ENCODE results near the gene PTCH2. TPM values are rescaled to one million over a fixed set of nuclear protein-coding genes. Genes with fewer than 3 reads are reported as not detected.
"Not testable (repeated sequence)": the region's sequence is repeated elsewhere in the genome, so short reads cannot be mapped to it uniquely, and the experiment has no call there.

PTCH2 gene
- total and polyA plus RNA-seq, 10 donors: 0.56 to 1.6 (median 1.2) TPM

DNA sequence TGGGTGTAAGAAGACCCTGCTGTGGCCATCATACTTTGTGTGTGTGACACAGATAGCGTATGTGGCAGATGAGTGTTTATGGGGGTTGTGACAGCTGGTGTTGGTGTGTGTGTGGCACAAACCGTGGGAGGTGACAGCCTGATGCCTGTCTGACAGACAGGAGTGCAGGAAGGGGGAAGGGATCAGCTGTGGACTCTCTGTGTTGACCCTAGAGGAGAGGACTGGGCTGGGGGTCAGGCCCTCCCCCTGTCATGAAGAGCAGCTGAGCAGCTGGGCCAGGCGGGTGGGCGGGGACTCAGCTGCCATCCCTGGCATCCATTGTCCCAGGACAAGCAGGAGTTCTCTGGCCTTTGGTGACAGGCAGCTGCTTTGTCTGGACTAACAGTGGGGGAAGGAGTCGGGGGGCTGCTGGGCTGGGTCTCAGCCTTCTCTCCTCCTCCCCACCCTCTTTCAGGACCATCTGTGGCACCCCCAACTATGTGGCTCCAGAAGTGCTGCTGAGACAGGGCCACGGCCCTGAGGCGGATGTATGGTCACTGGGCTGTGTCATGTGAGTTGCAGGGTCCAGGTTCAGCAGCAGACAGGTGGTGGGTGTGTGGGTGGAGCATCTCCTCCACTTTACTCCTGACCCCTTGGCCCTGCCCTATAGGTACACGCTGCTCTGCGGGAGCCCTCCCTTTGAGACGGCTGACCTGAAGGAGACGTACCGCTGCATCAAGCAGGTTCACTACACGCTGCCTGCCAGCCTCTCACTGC is 40.6 kb downstream of the PTCH2 start:
- H3K27me3 ChIP-seq (replicated peaks in 1 of 7): no peaks in the 10 kb centered on the region
- H3K4me1 ChIP-seq: peaks cover 23 to 82% (median 59%) of the 10 kb centered on the region in 6 donors
- peak; percentile 79 for DNase-seq
- WGBS, 5 donors: 82 to 94% (median 83%) methylated on average over 8 to 13 of the region's 13 CpGs
- intact Hi-C loops (cut with DNase I; ENCODE audit: low total_unique reads): no loop called here
- H3K27ac ChIP-seq: peak overlapping the region in 6 of 8 donors; percentile 47 to 98 (median 94)
- no peaks in the 10 kb centered on the region for H3K9me3 ChIP-seq
- H3K36me3 ChIP-seq: peaks cover 0 to 51% (median 39%) of the 10 kb centered on the region in 6 donors
- TF ChIP-seq POLR2AphosphoS5 (IDR thresholded peaks at IDR 0.05) (peak in 1 of 3 donors; percentile 10), POLR2A (IDR thresholded peaks at IDR 0.05) (no peak)
- H3K4me3 ChIP-seq: peak overlapping the region in 4 of 8 donors; percentile 68 to 87 (median 84)

GRCh38 chr1:44801491-44802305 is 41.4 kb downstream of the PTCH2 start:
- no peaks in the 10 kb centered on the region for H3K27me3 ChIP-seq (replicated peaks in 1 of 7)
- DNase-seq: peak; percentile 84
- H3K9me3 ChIP-seq: no peaks in the 10 kb centered on the region
- TF ChIP-seq POLR2AphosphoS5 (IDR thresholded peaks at IDR 0.05) (peak in 1 of 3 donors; percentile 6), POLR2A (IDR thresholded peaks at IDR 0.05) (no peak)
- intact Hi-C loops (cut with DNase I; ENCODE audit: low total_unique reads): no loop called here
- peaks cover 16 to 74% (median 51%) of the 10 kb centered on the region in 6 donors for H3K4me1 ChIP-seq
- H3K36me3 ChIP-seq: peaks cover 0 to 47% (median 38%) of the 10 kb centered on the region in 6 donors
- peak overlapping the region; percentile 16 to 87 (median 78) for H3K4me3 ChIP-seq
- peak overlapping the region in 6 of 8 donors; percentile 26 to 98 (median 94) for H3K27ac ChIP-seq
- WGBS, 5 donors: 50 to 67% (median 62%) methylated on average over 13 of the region's 13 CpGs

- DNase-seq: peak; percentile 100
- Histone ChIP-seq H3K9me3 (no peaks in the 10 kb centered on the region), H3K27me3 (replicated peaks in 1 of 7) (no peaks in the 10 kb centered on the region), H3K4me1 (peaks cover 11 to 57% (median 40%) of the 10 kb centered on the region in 6 donors), H3K4me3 (peak within 1 kb of the TSS; percentile 68 to 87 (median 81)), H3K36me3 (peaks cover 0 to 30% (median 22%) of the 10 kb centered on the region in 6 donors), H3K27ac (peak within 1 kb of the TSS; percentile 83 to 98 (median 96))
- 0% methylated on average over 35 to 79 of the region's 79 CpGs for WGBS, 5 donors
- TF ChIP-seq, protein P1, sequence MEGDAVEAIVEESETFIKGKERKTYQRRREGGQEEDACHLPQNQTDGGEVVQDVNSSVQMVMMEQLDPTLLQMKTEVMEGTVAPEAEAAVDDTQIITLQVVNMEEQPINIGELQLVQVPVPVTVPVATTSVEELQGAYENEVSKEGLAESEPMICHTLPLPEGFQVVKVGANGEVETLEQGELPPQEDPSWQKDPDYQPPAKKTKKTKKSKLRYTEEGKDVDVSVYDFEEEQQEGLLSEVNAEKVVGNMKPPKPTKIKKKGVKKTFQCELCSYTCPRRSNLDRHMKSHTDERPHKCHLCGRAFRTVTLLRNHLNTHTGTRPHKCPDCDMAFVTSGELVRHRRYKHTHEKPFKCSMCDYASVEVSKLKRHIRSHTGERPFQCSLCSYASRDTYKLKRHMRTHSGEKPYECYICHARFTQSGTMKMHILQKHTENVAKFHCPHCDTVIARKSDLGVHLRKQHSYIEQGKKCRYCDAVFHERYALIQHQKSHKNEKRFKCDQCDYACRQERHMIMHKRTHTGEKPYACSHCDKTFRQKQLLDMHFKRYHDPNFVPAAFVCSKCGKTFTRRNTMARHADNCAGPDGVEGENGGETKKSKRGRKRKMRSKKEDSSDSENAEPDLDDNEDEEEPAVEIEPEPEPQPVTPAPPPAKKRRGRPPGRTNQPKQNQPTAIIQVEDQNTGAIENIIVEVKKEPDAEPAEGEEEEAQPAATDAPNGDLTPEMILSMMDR (IDR thresholded peaks at IDR 0.05 in 8 of 11, conservative IDR thresholded peaks at IDR 0.05 in 3 of 11): peak; percentile 85 to 97 (median 95)
- TF ChIP-seq POLR2AphosphoS5 (IDR thresholded peaks at IDR 0.05) (peak; percentile 95 to 98 (median 97)), POLR2A (IDR thresholded peaks at IDR 0.05) (peak; percentile 47 to 82 (median 75))
- intact Hi-C loops (cut with DNase I; ENCODE audit: low total_unique reads): no loop called here
These were observed 43.1 kb downstream of the PTCH2 start, which contains the start of gene PLK3 for GRCh38 chr1:44799770-44800584. Gene PLK3, plus strand, starts transcription at chr1:44800377. Its CDS starts 87 bp downstream, at chr1:44800464.

DNA sequence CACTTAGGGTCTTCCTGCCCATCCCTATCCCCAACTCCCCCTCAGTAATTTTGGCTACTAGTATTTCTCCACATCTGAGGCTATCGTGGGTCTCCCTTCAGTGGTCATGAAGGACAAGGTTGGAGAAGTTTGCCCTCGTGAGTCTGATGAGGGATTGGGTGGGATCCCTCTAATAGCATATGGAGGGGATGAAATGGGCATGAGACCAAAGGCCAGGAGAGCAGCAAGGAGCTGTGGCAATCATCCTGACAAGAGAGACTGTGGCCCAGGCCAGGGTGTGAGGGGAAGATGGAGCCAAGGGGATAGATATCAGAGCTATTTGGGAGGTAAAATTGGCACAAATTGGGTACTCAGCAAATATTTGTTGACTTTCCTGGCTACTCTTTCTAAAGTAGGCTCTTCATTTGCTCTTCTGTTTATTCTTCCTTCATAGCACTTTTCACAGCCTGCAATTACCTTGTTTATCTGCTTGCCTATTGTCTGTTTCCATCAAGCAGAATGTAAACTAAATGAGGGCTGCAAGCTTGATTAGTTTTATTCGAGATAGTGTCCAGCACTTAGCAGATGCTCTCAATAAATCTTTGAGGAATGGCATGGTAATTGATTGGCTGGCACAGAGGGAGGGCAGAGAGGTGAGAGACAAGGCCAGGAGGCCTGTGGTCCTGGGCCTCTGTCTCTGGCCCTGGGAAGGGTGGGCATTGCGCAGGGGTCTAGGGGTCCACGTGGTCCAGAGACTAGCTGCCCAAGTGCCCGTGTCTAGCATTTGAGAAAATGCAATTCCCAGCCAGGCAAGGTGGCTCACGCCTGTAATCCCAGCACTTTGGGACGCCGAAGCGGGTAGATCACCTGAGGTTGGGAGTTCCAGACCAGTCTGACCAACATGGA is 44.3 kb downstream of the PTCH2 start:
- H3K27ac ChIP-seq: peak overlapping the region; percentile 83 to 98 (median 96)
- intact Hi-C loops (cut with DNase I; ENCODE audit: low total_unique reads): no loop called here
- TF ChIP-seq POLR2A (IDR thresholded peaks at IDR 0.05): no peak
- TF ChIP-seq POLR2AphosphoS5 (IDR thresholded peaks at IDR 0.05): no peak
- TF ChIP-seq, protein P1 (IDR thresholded peaks at IDR 0.05 in 8 of 11, conservative IDR thresholded peaks at IDR 0.05 in 3 of 11): no peak
- 87 to 94% (median 90%) methylated on average over 10 of the region's 10 CpGs for WGBS, 5 donors
- no peaks in the 10 kb centered on the region for H3K27me3 ChIP-seq (replicated peaks in 1 of 7)
- no peak overlapping the region for H3K4me3 ChIP-seq
- peaks cover 11 to 45% (median 35%) of the 10 kb centered on the region in 6 donors for H3K4me1 ChIP-seq
- no peaks in the 10 kb centered on the region for H3K9me3 ChIP-seq
- DNase-seq: peak; percentile 80
- peaks cover 0 to 18% (median 10%) of the 10 kb centered on the region in 6 donors for H3K36me3 ChIP-seq

GRCh38 chr1:44797886-44798285 is 45.2 kb downstream of the PTCH2 start:
- intact Hi-C loops (cut with DNase I; ENCODE audit: low total_unique reads); H3K4me3 ChIP-seq; H3K36me3 ChIP-seq; H3K27me3 ChIP-seq (replicated peaks in 1 of 7); H3K9me3 ChIP-seq: not testable (repeated sequence)
- DNase-seq: peak; percentile 53
- Histone ChIP-seq H3K4me1 (peaks cover 11 to 36% (median 30%) of the 10 kb centered on the region in 6 donors), H3K27ac (peak overlapping the region in 1 of 8 donors; percentile 95)
- 85 to 96% (median 89%) methylated on average over 8 of the region's 8 CpGs for WGBS, 5 donors
